Parietal lobe (tissue), 1 donor: ENCODE results near the gene PPP4C. TPM values are rescaled to one million over a fixed set of nuclear protein-coding genes. Genes with fewer than 3 reads are reported as not detected.

Experiments
- total RNA-seq: library from RNA; depleted of rRNA; stranded (reverse); fragments of >200 nt; gene quantifications from one replicate; pipeline ENCODE4 v1.2.3, GENCODE V29; 2014

The PPP4C gene
- total RNA-seq, result 60.4 TPM

GRCh38 chr16:30075503-30076275 is at the start of gene PPP4C:
Gene PPP4C, plus strand, starts transcription at chr16:30075994. Its CDS starts 384 bp downstream, at chr16:30076378.

GRCh38 chr16:30030841-30031413 is 44.9 kb upstream of the PPP4C start, which contains the start of gene TLCD3B:
Gene TLCD3B, minus strand, starts transcription at chr16:30031271. Its CDS starts 744 bp downstream, at chr16:30030527.

DNA sequence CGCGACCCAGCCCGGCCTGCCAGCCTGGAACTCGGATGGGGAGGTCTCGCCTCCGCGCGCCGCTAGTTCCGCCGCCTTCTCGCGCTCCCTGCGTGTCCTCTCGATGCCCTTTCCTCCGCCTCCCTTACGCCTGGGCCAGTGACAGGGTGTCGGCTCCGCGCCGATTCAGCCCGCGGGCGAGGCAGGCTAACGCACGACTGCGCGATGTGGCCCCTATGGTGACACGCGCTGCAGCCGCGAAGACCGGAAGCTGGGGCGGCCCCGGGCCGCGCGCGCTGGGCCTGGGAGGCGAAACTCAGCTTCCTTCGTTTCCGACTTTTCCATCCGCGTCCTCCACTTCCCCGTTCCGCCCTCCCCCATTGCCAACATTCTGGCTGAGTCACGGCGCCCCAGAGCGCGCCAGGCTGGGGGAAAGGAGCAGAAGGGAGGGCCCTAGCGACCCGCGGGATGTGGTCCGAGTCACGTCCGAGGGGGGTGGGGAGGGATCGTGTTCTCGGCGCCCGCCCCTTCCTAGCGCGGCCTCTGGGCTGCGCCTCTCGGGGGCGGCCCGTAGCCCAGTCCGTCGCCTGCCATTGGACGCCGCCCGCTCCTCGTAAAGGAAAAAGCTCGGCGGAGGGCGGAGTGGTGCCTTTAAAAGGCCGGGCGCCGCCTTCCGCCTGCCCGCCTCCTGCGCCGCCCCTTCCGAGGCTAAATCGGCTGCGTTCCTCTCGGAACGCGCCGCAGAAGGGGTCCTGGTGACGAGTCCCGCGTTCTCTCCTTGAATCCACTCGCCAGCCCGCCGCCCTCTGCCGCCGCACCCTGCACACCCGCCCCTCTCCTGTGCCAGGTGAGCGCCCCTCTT is 10.5 kb upstream of the PPP4C start, which contains the start of gene ALDOA:
Gene ALDOA (plus strand): TSS at position 659 of the 841 bp plus-strand sequence. CDS start 1,138 bp downstream, outside the sequence.

DNA sequence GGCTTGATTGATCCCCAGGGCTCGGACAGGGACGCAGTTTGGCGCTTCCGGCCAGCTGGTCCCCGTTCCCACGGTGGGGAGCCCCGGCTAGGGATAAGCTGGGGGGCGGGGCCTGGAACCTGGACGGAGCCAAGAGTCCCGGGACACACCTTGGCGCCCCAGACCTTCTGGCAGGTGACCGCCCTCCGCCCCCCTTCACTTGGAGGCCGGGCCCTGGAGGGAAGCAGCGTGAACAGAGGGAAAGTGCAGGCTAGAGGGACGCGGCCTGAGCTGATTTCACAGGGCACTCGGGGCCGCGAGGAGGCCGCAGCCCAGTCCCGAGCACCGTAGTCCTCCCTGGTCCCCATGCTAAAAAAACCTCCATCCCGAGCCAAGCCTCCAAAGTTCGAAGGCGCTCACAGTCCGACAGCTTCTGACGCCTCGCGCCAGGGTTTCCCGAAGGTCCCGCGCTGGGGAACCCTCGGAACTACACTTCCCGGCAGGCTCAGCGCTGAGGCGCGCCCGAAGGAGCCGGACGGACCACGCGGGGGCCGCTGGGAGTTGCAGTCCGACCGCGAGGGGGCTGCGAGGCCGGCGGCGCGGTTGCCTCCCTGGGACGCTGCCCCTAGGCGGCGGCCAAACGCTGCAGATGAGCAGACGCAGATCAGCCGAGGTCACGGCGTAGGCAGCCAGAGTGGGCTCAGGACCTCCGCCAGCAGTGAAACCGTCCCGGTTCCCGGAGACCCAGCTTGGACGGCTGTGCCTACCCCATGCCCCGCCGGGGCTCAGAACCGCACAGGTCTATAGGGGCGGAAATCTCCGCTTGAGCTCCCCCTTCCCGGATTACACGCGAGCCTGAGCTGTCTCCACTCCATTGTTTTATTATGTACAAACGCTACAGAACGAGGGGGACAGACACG is 15.9 kb downstream of the PPP4C start, which contains the start of gene TBX6:
Gene TBX6 (minus strand): TSS at position 451 of the 899 bp plus-strand sequence. CDS start 731 bp downstream, outside the sequence.

DNA sequence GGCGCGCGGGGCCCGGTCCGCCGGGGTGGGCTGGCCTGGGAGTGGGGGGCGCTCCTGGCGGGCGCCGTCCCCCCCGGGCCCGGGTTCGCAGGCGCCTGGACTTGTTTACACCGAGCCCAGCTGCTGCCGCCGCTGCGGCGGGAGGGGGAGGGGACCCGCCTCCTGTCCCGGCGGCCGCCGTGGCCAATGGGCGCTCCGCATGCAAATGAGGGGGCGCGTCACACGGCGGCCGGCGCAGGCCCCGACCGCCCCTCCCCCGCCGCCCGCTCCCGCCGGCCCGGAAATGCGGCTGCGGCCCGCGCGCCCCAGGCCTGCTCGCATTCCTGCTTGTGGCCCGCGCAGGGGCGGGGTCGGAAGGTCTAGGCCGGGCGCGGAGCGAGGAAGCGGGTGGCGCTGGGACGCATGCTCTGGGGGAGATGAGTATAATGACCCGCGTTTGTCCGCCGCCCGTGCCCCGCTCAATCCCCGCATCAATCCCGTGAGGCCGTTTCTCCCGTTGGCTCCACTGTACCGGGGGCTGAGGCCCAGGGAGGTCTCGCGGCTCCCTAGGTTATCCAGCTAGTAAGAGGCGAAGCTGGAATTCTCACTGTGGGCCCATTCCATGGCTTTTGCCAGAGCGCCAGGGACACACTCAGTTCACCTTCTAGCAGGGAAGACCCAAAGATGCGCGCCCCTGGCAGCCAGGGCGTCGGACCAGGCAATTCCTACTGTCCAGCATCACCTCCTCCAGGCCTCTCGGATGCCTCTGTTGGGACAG is 20.5 kb downstream of the PPP4C start, which contains the start of gene YPEL3:
Gene YPEL3 (minus strand): TSS at position 109 of the 757 bp plus-strand sequence. CDS start 731 bp downstream, outside the sequence.

GRCh38 chr16:30113031-30113710 is 37.4 kb downstream of the PPP4C start, which contains the start of gene GDPD3:
Gene GDPD3, minus strand, starts transcription at chr16:30113537. Its CDS starts 59 bp downstream, at chr16:30113478.

Other genes with a start within 250 kb of the PPP4C start
- 48.8 TPM for gene CDIPT, start 212.8 kb upstream of the PPP4C start, total RNA-seq
- gene SEZ6L2, start 176.4 kb upstream of the PPP4C start, total RNA-seq, result 52.0 TPM
- gene ASPHD1, start 175.5 kb upstream of the PPP4C start, total RNA-seq, result 13.1 TPM
- gene KCTD13, start 149.8 kb upstream of the PPP4C start, total RNA-seq, result 36.6 TPM
- gene TMEM219, start 113.9 kb upstream of the PPP4C start, total RNA-seq, result 25.4 TPM
- gene TAOK2, start 102.1 kb upstream of the PPP4C start, total RNA-seq, result 55.4 TPM
- gene HIRIP3, start 80.4 kb upstream of the PPP4C start, total RNA-seq, result 18.8 TPM
- gene INO80E, start 79.8 kb upstream of the PPP4C start, total RNA-seq, result 22.8 TPM
- gene DOC2A, start 65.0 kb upstream of the PPP4C start, total RNA-seq, result 17.2 TPM
- not detected for gene C16orf92, start 52.8 kb upstream of the PPP4C start, total RNA-seq
- 24.4 TPM for gene TLCD3B, start 44.7 kb upstream of the PPP4C start, total RNA-seq
- 89.8 TPM for gene ALDOA, start 10.2 kb upstream of the PPP4C start, total RNA-seq
- 0.31 TPM for gene TBX6, start 15.9 kb downstream of the PPP4C start, total RNA-seq
- 29.1 TPM for gene YPEL3, start 20.2 kb downstream of the PPP4C start, total RNA-seq
- 1.9 TPM for gene GDPD3, start 37.5 kb downstream of the PPP4C start, total RNA-seq
- 26.0 TPM for gene MAPK3, start 47.2 kb downstream of the PPP4C start, total RNA-seq
- 26.3 TPM for gene CORO1A, start 107.6 kb downstream of the PPP4C start, total RNA-seq
- 16.9 TPM for gene BOLA2B, start 117.7 kb downstream of the PPP4C start, total RNA-seq
- gene SLX1A, start 117.9 kb downstream of the PPP4C start, total RNA-seq, result 27.2 TPM
- 7.8 TPM for gene SULT1A3, start 123.3 kb downstream of the PPP4C start, total RNA-seq
- gene NPIPB13, start 172.5 kb downstream of the PPP4C start, total RNA-seq, result 8.5 TPM